ENCODE data around the gene PTPN11. TPM values are rescaled to one million over a fixed set of nuclear protein-coding genes. Genes with fewer than 3 reads are reported as not detected.

The PTPN11 gene
- total and polyA plus RNA-seq, 2 of the 8 experiments (the other 6 are each of a cell fraction or from before 2014, with no cell fraction given), result 28.3 to 133 TPM

GRCh38 chr12:112370199-112370598 is 48.5 kb upstream of the PTPN11 start:
- no peak overlapping the region for H2BK20ac ChIP-seq (ENCODE audit: low read length)
- H3K27me3 ChIP-seq (replicated peaks in 1 of 4; ENCODE audit: control insufficient read depth in 3 of 4, extremely low read depth in 1 of 4, insufficient read depth in 3 of 4, low read length in 3 of 4), result no peaks in the 10 kb centered on the region
- H3K23me2 ChIP-seq (ENCODE audit: low read depth, low read length), result no peaks in the 10 kb centered on the region
- no peak overlapping the region for H2BK120ac ChIP-seq (replicated peaks; ENCODE audit: low read depth, low read length)
- H3K4me2 ChIP-seq (ENCODE audit: insufficient read depth in 1 of 2, low read depth in 2 of 2, low read length in 2 of 2), result no peak overlapping the region
- no peak overlapping the region for H3K4ac ChIP-seq (replicated peaks; ENCODE audit: insufficient read length, low read depth, low read length)
- H3K27ac ChIP-seq (ENCODE audit: low read depth, low read length), result no peak overlapping the region
- no peak for TF ChIP-seq RBBP5 (IDR thresholded peaks at IDR 0.05; ENCODE audit: borderline replicate concordance, low read depth, low read length)
- 0 out of 4 replicates have a peak, but pooled peaks of 1 of the 3 experiments have one; percentile 2 for TF ChIP-seq CTCF (IDR thresholded peaks at IDR 0.05; ENCODE audit: control extremely low read depth in 1 of 3, insufficient read depth in 1 of 3, low read depth in 1 of 3, low read length in 3 of 3)
- no peak for TF ChIP-seq ATF3 (IDR thresholded peaks at IDR 0.05; ENCODE audit: insufficient read depth, low read depth, low read length)
- TF ChIP-seq BCL11A (IDR thresholded peaks at IDR 0.05; ENCODE audit: low read depth in 2 of 2, low read length in 2 of 2), result no peak
- TF ChIP-seq SAP30 (IDR thresholded peaks at IDR 0.05; ENCODE audit: insufficient read depth, insufficient replicate concordance, low read length), result no peak
- no peak for TF ChIP-seq RAD21 (IDR thresholded peaks at IDR 0.05 in 1 of 2, conservative IDR thresholded peaks at IDR 0.05 in 1 of 2; ENCODE audit: low read depth in 2 of 2, low read length in 2 of 2)
- TF ChIP-seq NANOG (IDR thresholded peaks at IDR 0.05; ENCODE audit: insufficient read depth, low read depth, low read length, poor library complexity, severe bottlenecking), result no peak
- no peak overlapping the region for H3K4me3 ChIP-seq (ENCODE audit: extremely low read depth in 1 of 4, insufficient read depth in 2 of 4, low read depth in 3 of 4, low read length in 4 of 4)
- H2BK5ac ChIP-seq (ENCODE audit: low read depth, low read length), result no peak overlapping the region
- no peak overlapping the region for H2AFZ ChIP-seq (ENCODE audit: low read length)
- DNase-seq (ENCODE audit: low read depth in 1 of 2, low spot score in 2 of 2) (no peak), FAIRE-seq (no peak)
- H3K9ac ChIP-seq (replicated peaks in 1 of 4; ENCODE audit: extremely low read depth in 1 of 4, low read depth in 3 of 4, low read length in 3 of 4), result no peak overlapping the region
- H3K4me1 ChIP-seq (replicated peaks in 1 of 4; ENCODE audit: control insufficient read depth in 3 of 4, insufficient read depth in 4 of 4, low read length in 3 of 4), result peaks cover 0 to 2% (median 0%) of the 10 kb centered on the region in 4 experiments; a peak in 2 of 7 replicates
- H4K5ac ChIP-seq (ENCODE audit: insufficient read length, low read depth, low read length), result no peak overlapping the region
- H3K23ac ChIP-seq (ENCODE audit: insufficient read length), result no peak overlapping the region
- H4K8ac ChIP-seq (ENCODE audit: extremely low read depth, insufficient read depth, low read length), result no peak overlapping the region
- ChIA-PET POLR2A (ENCODE audit: partially characterized antibody) (interaction anchor here (2.0 kb wide), 1 partner anchor 11 kb away, joined by 5 read pairs; the partner anchor contains the start of gene HECTD4), CTCF (ENCODE audit: partially characterized antibody) (interaction anchor here (1.1 to 2.9 kb wide), 2 partner anchors 17 to 48 kb away, joined by 3 to 12 read pairs; no protein-coding TSS in a partner anchor)
- H3K36me3 ChIP-seq (ENCODE audit: control insufficient read depth in 2 of 4, insufficient read depth in 4 of 4, low read length in 3 of 4), result no peaks in the 10 kb centered on the region
- H2AK5ac ChIP-seq (ENCODE audit: low read depth, low read length), result no peak overlapping the region
- WGBS, 2 experiments (ENCODE audit: extremely low coverage in 1 of 2, insufficient coverage in 1 of 2, insufficient read length in 1 of 2, insufficient replicate concordance in 2 of 2, low coverage in 1 of 2, low lambda C conversion rate in 2 of 2, missing lambda C conversion rate in 1 of 2), result 65% methylated on average over 1 of the region's 1 CpG; no CpG with 5 or more reads in 1 of the 2 experiments
- peaks cover 3 to 59% of the 10 kb centered on the region in 2 experiments; a peak in 3 of 4 replicates for H3K79me2 ChIP-seq (ENCODE audit: control insufficient read depth in 1 of 2, insufficient read depth in 2 of 2, low read length in 2 of 2)
- no peak overlapping the region for H3K18ac ChIP-seq (ENCODE audit: extremely low read depth, low read length)
- H2BK12ac ChIP-seq (ENCODE audit: low read depth, low read length), result no peak overlapping the region
- no peaks in the 10 kb centered on the region for H3K79me1 ChIP-seq (ENCODE audit: low read depth, low read length)
- no peak overlapping the region for H3K14ac ChIP-seq (ENCODE audit: insufficient read length)
- no peak overlapping the region for H4K91ac ChIP-seq (replicated peaks; ENCODE audit: insufficient read length, low read length)
- no peaks in the 10 kb centered on the region for H4K20me1 ChIP-seq (replicated peaks in 1 of 2; ENCODE audit: control insufficient read depth in 1 of 2, insufficient read depth in 2 of 2, low read length in 2 of 2)
- H2BK15ac ChIP-seq (ENCODE audit: low read length), result no peak overlapping the region
- no peak overlapping the region for H3K56ac ChIP-seq (replicated peaks; ENCODE audit: insufficient read length, low read depth, low read length)
- no peaks in the 10 kb centered on the region for H3K9me3 ChIP-seq (ENCODE audit: insufficient read depth in 2 of 2, low read depth in 1 of 2, low read length in 1 of 2)
